IMR-90 (cell line): ENCODE measurements around the gene CPB2. TPM values are rescaled to one million over a fixed set of nuclear protein-coding genes. Genes with fewer than 3 reads are reported as not detected.

Experiments
- ATAC-seq: fragments of 200-7000 bp; cut with Tn5 transposase; 2 replicates; pipeline ENCODE4 v1.9.1; 2020; ENCODE audit warnings: low read depth, mild to moderate bottlenecking, moderate library complexity
- BruUV-seq: library from RNA; stranded (reverse); fragments of 400-500 nt; replicated peaks from 2 replicates; lab custom pipeline; 2021; lab: Mats Ljungman, UMichigan
- CTCF ChIA-PET: fragments of 300-600 bp; formaldehyde crosslinking; extraction: SDS; loops from one replicate; lab custom pipeline; 2021; ENCODE audit warnings: antibody characterized with exemption; lab: Yijun Ruan, JAX
- POLR2A ChIA-PET: fragments of 300-600 bp; sonication (Branson Sonifier 250); formaldehyde crosslinking; loops from one replicate; lab custom pipeline; 2022; ENCODE audit warnings: antibody characterized with exemption; ENCODE audit not compliant: unreplicated experiment; lab: Charles Lee
- DNase-seq: peaks from one replicate; pipeline ENCODE4 v3.0.0; 2013
- H2AFZ ChIP-seq: replicated peaks from 2 replicates; pipeline ENCODE3; 2013; ENCODE audit warnings: low read length, mild to moderate bottlenecking; ENCODE audit not compliant: poor library complexity
- H2AK5ac ChIP-seq: 2 replicates; pipeline ENCODE4 v1.6.1; 2013; ENCODE audit warnings: low read depth, low read length, inconsistent platforms
- H2AK9ac ChIP-seq: replicated peaks from 2 replicates; pipeline ENCODE3; 2013; ENCODE audit warnings: mild to moderate bottlenecking, low read depth, low read length, moderate library complexity; ENCODE audit not compliant: poor library complexity
- H2BK120ac ChIP-seq: 2 replicates; pipeline ENCODE4 v1.6.1; 2013; ENCODE audit warnings: low read depth, low read length, inconsistent platforms
- H2BK15ac ChIP-seq: 3 replicates; pipeline ENCODE4 v1.6.1; 2013; ENCODE audit warnings: low read depth, low read length, inconsistent platforms
- H2BK20ac ChIP-seq: 2 replicates; pipeline ENCODE4 v1.6.1; 2013; ENCODE audit warnings: low read depth, mild to moderate bottlenecking, inconsistent platforms, low read length, moderate library complexity
- H2BK5ac ChIP-seq: 2 replicates; pipeline ENCODE4 v1.6.1; 2013; ENCODE audit warnings: mild to moderate bottlenecking, low read depth, low read length, inconsistent platforms; ENCODE audit not compliant: poor library complexity, severe bottlenecking
- H3K14ac ChIP-seq: replicated peaks from 2 replicates; pipeline ENCODE4 v1.6.1; 2013; ENCODE audit warnings: low read depth, low read length, inconsistent platforms
- H3K18ac ChIP-seq: 2 replicates; pipeline ENCODE4 v1.6.1; 2013; ENCODE audit warnings: low read depth, low read length, control low read depth
- H3K23ac ChIP-seq: 2 replicates; pipeline ENCODE4 v1.6.1; 2013; ENCODE audit warnings: low read depth, low read length, inconsistent platforms
- H3K27ac ChIP-seq: 2 replicates; pipeline ENCODE4 v1.5.1; 2013; ENCODE audit warnings: mild to moderate bottlenecking, control low read depth, low read length; ENCODE audit not compliant: insufficient read depth
- H3K27me3 ChIP-seq: 2 replicates; pipeline ENCODE4 v1.6.1; 2013; ENCODE audit warnings: low read length; ENCODE audit not compliant: control insufficient read depth, insufficient read depth
- H3K36me3 ChIP-seq: 2 replicates; pipeline ENCODE4 v1.6.1; 2013; ENCODE audit warnings: low read length, mixed read lengths; ENCODE audit not compliant: control insufficient read depth, insufficient read depth
- H3K4ac ChIP-seq: 2 replicates; pipeline ENCODE4 v1.6.1; 2013; ENCODE audit warnings: low read depth, low read length, inconsistent platforms
- H3K4me1 ChIP-seq: 2 replicates; pipeline ENCODE4 v1.6.1; 2013; ENCODE audit warnings: low read length, mixed read lengths; ENCODE audit not compliant: control insufficient read depth, insufficient read depth
- H3K4me2 ChIP-seq: 2 replicates; pipeline ENCODE4 v1.6.1; 2013; ENCODE audit warnings: low read depth, mild to moderate bottlenecking, control low read depth, low read length, moderate library complexity
- H3K4me3 ChIP-seq: 2 replicates; pipeline ENCODE4 v1.5.1; 2013; ENCODE audit warnings: low read depth, mild to moderate bottlenecking, control low read depth, low read length, moderate library complexity; ENCODE audit not compliant: insufficient read depth
- H3K56ac ChIP-seq: 2 replicates; pipeline ENCODE4 v1.6.1; 2013; ENCODE audit warnings: low read length, inconsistent platforms; ENCODE audit not compliant: insufficient read depth; ENCODE audit errors: extremely low read depth
- H3K79me1 ChIP-seq, 2 experiments: 2 replicates each; pipeline ENCODE4 v1.6.1; 2013; ENCODE audit warnings: low read length in 2 of 2, inconsistent platforms in 1 of 2, low read depth in 1 of 2
- H3K9ac ChIP-seq: 2 replicates; pipeline ENCODE4 v1.6.1; 2013; ENCODE audit warnings: low read depth, low read length, control low read depth
- H3K9me1 ChIP-seq: 2 replicates; pipeline ENCODE4 v1.6.1; 2013; ENCODE audit warnings: low read length, inconsistent platforms; ENCODE audit not compliant: insufficient read depth
- H3K9me3 ChIP-seq: 2 replicates; pipeline ENCODE4 v1.6.1; 2013; ENCODE audit warnings: low read length; ENCODE audit not compliant: control insufficient read depth, insufficient read depth
- H4K20me1 ChIP-seq: 2 replicates; pipeline ENCODE4 v1.6.1; 2013; ENCODE audit warnings: low read length, inconsistent platforms; ENCODE audit not compliant: insufficient read depth
- H4K5ac ChIP-seq: 2 replicates; pipeline ENCODE4 v1.6.1; 2013; ENCODE audit warnings: mild to moderate bottlenecking, low read depth, low read length, control low read depth
- H4K8ac ChIP-seq, 2 experiments: 2 replicates each; pipeline ENCODE4 v1.6.1; 2013; ENCODE audit warnings: low read depth in 2 of 2, low read length in 2 of 2, control low read depth in 1 of 2, inconsistent platforms in 1 of 2
- H4K91ac ChIP-seq: 2 replicates; pipeline ENCODE4 v1.6.1; 2013; ENCODE audit warnings: low read depth, low read length, inconsistent platforms; ENCODE audit not compliant: insufficient read depth
- BHLHE40 ChIP-seq: fragments of 150-350 bp; IDR thresholded peaks from 2 replicates; pipeline ENCODE4 v1.6.1; 2016; ENCODE audit warnings: mild to moderate bottlenecking, low read depth, low read length
- CEBPB ChIP-seq: IDR thresholded peaks from 2 replicates; pipeline ENCODE4 v1.6.1; 2012; ENCODE audit warnings: low read depth, low read length, improper control_type of control experiment
- MAFK ChIP-seq: IDR thresholded peaks from 2 replicates; pipeline ENCODE4 v1.6.1; 2012; ENCODE audit warnings: low read depth, low read length, improper control_type of control experiment
- MAZ ChIP-seq: IDR thresholded peaks from 2 replicates; pipeline ENCODE4 v1.6.1; 2012; ENCODE audit warnings: low read depth, mild to moderate bottlenecking, low read length, improper control_type of control experiment, moderate library complexity, borderline replicate concordance
- WGBS, 2 experiments: methylation state at CpG; one replicate each; pipeline versions ENCODE4 v1.1.5 to v1.1.7; 2013; ENCODE audit warnings: missing lambda C conversion rate in 2 of 2; ENCODE audit not compliant: insufficient read length in 1 of 2; ENCODE audit errors: extremely low coverage in 2 of 2; 5-methylcytosine and 5-hydroxymethylcytosine counted together
- dilution Hi-C: fragments of 300-500 bp; cut with HindIII; formaldehyde crosslinking; loops from one replicate; pipeline ENCODE4 v1.14.3; 2018; ENCODE audit warnings: low sequenced_read_pairs; ENCODE audit not compliant: unreplicated experiment
- in situ Hi-C: fragments of 300-500 bp; cut with MboI; formaldehyde crosslinking; loops from 3 replicates; pipeline ENCODE4 v1.14.3; 2019; ENCODE audit warnings: low sequenced_read_pairs, inconsistent platforms, mixed read lengths
- intact Hi-C: fragments of 100-400 bp; cut with micrococcal nuclease; formaldehyde crosslinking; loops from 2 replicates; pipeline ENCODE4 v1.10.0; 2022
- polyA plus RNA-seq, 3 experiments: library from polyadenylated mRNA; depleted of rRNA; stranded (reverse); fragments of >200 nt; gene quantifications; 2 replicates each; pipeline ENCODE4 v1.2.3, GENCODE V29; 2012; ENCODE audit warnings: low replicate concordance in 1 of 3
- total RNA-seq: library from RNA; depleted of rRNA; stranded (reverse); fragments of >200 nt; gene quantifications from 2 replicates; pipeline ENCODE4 v1.2.3, GENCODE V29; 2012

Gene CPB2
- total and polyA plus RNA-seq, 2 of the 4 experiments (the other 2 are of a cell fraction) = not detected

DNA sequence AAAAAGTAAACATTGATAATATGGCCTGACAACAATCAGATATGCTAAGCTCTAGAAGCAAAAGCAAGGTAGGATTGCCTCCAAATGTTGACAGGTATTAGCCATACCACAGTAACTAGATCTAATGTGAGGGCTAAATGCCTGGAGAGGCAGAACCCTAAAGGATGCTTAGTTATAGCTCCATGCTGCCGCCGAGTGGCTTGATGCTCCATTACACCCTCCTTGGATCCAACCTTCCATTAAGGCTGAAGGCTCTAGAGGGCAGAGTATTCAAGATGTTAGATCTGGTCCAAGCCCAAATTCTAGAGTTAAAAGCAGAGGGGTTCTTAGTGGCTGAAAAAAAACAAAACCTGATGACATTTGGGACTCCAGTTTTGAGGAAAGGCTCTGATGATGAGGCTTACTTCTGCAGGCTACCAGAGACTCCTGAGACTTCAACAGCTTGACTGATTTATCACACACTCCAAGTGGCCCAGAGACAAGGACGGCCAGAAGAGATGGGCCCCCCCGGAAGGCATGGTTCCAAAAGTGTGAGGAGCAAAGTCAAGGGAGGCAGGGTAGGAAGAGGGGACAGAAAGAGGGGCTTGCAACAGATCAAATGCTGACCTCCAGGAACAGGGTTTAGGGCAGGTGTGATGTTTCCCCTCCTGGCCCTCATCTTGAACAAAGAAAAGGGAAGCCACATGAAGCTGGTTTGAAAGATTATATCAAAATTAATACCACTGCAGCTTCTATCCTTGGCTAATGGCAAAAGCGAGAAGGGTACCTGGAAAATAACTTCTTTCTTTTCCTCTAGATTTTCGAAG, 21.9 kb upstream of the CPB2 start (continued):
- TF ChIP-seq BHLHE40 = no peak

DNA sequence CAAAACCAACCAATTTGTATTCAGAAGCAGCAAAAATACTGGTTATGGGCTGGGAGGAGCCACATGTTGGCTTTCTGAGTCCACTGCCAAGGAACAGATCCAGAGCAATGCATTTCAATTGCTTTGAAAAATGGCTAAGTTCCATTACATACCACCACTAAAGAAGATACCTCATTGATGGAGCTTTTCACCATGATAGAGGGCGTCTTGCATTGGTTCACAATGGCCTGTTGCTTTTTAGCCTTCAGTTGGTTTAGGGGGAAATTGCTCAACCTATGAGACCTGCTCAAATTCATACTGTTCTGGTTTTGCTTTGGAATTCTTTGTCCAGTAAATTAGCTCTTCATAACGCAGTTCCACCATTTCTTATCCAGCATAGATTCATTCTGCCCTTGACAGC, 21.2 kb upstream of the CPB2 start:
- Histone ChIP-seq H3K9me1 (no peaks in the 10 kb centered on the region), H4K8ac (no peak overlapping the region), H2AFZ (no peak overlapping the region), H3K9ac (no peak overlapping the region), H3K27me3 (peaks cover 14% of the 10 kb centered on the region), H3K18ac (no peak overlapping the region), H3K4me3 (no peak overlapping the region), H2AK5ac (no peak overlapping the region), H3K4me2 (no peak overlapping the region), H4K20me1 (no peaks in the 10 kb centered on the region), H2BK20ac (no peak overlapping the region), H3K23ac (no peak overlapping the region), H2BK120ac (no peak overlapping the region), H2AK9ac (no peak overlapping the region), H3K27ac (no peak overlapping the region), H3K4ac (no peak overlapping the region), H3K36me3 (no peaks in the 10 kb centered on the region), H3K4me1 (no peaks in the 10 kb centered on the region), H4K91ac (no peak overlapping the region), H2BK15ac (no peak overlapping the region), H2BK5ac (no peak overlapping the region), H3K9me3 (no peaks in the 10 kb centered on the region), H3K56ac (no peak overlapping the region), H4K5ac (no peak overlapping the region), H3K14ac (no peak overlapping the region), H3K79me1 (no peaks in the 10 kb centered on the region)
- BruUV-seq = no TSS peak
- no peak for DNase-seq
- ChIA-PET POLR2A (no interaction called here), CTCF (interaction anchor here (0.6 to 1.6 kb wide), 10 partner anchors 8 to 514 kb away, joined by 3 to 9 read pairs (median 4); no protein-coding TSS in a partner anchor)
- dilution Hi-C loops (no loop called here), intact Hi-C loops (loop anchor here (1.0 to 2.0 kb wide), 4 partner anchors 201 to 615 kb away; no protein-coding TSS in a partner anchor), in situ Hi-C loops (loop anchor here (10.0 kb wide), 1 partner anchor 501 kb away; no protein-coding TSS in a partner anchor)
- no peak for TF ChIP-seq CEBPB
- TF ChIP-seq MAZ = no peak
- no peak for TF ChIP-seq BHLHE40
- no peak for TF ChIP-seq MAFK
- no peak for ATAC-seq
- WGBS, 2 experiments = no CpG with 5 or more reads among the region's 2 CpGs
